Stimulated activated CD4-positive, alpha-beta T cell treated with anti-CD3 and anti-CD28 coated beads, Interleukin-1b, Interleukin-23, amount 100 ng/mL, for 1 hour (primary cell): ENCODE measurements around the gene REC8.
"Not testable (repeated sequence)": the region's sequence is repeated elsewhere in the genome, so short reads cannot be mapped to it uniquely, and the experiment has no call there.

ENCODE experiments used
- DNase-seq, 2 donors: peaks; one replicate each; pipeline ENCODE4 v3.0.0-alpha.2; 2020; ENCODE audit warnings: low read depth in 2 of 2

REC8 gene

DNA sequence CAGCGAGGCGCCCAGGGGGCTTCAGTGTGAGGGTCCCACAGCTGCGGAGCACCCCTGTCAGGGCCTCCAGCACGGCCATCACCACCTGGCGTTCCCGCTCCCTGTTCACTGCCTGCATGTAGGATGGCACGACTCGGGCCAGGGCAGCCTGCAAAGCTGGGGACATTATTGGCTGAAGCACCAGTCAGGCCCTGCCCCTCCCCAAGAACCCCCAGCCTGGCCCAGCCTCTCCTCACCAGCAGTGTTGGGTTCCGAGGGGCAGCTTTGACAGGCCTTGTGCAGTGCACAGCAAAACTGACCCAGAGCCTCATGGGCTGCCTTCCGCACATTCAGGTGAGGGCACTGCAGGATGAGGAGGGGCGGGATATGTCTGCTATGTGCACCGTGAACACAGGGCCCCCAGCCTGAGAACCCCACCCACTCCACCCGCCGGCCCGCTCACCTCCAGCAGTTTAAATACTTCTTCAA is 11.2 kb downstream of the REC8 start:
- no peak for DNase-seq

DNA sequence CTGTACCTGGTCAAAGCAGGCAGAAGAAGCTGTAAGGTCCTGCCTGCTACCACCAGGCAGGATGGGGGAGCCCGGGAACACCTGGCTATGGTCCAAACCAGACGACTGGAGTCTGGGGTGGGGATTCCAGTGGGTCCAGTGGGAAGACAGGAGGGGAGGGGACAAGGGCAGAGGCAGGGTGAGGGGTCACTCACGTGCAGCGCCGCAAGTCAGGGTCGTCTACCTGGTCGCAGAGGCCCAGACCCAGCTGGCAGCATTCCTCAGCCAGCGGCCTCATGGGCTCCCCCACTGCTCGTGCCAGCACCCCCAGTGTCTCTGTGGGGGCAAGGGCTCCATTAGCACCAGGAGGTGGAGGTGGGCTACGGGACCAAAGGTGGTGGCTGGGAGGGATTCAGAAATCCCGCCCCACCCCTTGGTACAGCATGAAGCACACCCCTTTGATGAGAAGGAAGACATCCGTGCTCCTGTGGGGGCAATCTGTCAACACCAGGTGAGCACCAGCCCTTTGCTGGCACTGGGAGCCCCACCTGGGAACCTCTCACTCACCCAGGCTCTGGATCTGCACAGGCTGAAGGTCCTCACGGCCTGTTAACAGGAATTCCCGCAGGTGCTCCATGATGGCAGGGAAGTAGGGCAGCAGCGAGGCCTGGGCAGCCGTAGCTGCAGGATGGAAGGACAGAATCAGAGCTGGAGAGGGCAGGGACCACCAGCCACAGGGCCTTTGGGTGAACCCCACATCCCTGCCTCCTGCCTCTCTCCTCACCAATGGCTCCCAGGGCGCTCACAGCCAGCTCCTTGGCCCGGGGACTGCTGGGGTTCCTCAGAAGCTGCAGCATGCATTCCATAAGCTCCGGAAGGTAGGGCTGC is 12.5 kb downstream of the REC8 start:
- DNase-seq = no peak

DNA sequence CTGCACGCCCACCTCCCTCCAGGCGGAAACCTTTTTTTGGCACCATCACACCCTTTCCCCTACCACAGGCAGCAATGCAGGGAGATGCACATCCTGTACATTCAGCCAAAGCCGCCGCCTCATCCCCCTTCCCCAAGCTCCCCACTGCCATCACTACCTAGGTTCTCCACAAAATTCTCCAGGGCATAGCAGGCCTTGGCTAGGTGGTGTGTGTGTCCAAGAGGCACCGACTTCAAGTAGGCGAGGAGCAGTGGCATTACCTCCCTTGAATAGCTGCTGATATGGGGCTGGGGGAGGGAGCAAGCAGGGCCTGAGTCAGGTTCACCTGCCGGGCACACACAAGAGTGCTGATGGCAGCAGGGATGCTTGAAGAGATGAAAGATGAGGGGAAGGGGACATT is 13.1 kb downstream of the REC8 start:
- DNase-seq = no peak

DNA sequence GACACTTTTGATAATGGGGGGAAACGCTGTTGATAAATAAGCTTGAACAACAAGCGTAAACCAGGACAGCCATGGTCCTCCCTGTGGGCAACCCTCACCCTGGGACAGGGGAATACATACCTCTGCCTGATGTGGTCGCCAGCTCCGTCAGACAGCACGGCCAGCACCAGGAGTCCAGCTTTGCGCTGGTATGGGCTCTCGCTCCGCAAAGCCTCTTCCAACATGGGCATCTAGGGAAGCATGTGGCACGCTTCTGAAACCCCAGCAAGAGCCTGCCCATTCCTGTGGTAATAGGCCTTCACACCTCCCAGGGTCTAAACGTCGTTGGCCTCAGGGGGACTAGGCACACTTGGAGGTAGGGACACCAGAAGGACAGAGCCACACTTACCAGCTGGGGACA is 13.9 kb downstream of the REC8 start:
- no peak for DNase-seq

DNA sequence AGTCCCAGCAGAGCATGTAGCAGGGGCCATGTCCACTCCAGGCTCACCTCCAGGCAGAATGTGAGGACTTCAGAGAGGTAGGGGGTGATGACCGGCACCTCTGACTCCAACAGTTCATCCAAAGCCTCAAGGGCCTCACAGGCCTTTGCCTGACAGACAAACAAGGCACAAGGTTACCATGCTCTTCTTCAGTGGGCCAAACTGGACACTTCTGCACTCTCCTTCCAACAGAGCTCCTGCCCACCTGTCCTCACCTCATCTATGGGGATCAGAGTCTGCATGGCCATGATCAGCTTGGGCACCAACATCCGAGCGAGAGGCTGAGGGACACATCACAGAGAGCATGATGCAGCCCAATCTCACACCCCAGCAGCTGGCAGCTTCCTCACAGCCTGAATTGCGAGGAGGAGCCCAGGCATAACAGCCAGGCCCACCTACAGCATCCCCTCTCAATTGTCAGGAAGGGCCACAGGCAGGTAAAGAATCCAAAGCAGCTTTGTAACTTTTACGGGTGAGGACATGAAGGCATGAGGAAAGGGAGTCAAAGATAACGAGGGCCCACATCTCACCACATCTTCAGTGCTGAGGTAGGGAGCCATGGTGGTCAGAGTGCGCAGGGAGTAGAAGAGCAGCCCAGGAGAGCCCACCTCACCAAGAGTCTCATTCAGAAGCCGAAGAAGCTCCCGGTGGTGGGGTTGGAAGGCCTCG is 15.1 kb downstream of the REC8 start:
- DNase-seq = no peak

DNA sequence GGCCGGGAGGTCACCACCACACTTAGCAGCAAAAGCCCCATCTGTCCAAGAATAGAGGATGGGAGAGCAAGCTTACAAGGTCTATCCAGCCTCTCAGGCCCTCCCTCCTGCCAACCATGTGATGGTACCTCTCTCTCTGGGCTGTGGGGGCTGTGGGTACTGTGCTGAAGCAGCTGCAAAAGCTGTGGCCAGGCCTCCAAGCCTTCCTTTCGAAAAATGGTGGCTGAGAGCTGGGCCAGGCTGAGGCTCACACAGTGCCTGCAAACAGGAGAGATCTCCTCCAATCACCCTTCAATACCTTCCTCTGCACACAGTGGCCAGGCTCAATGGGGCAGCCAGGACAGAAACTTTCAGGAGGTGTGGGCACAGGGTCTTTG is 15.6 kb downstream of the REC8 start:
- no peak for DNase-seq

DNA sequence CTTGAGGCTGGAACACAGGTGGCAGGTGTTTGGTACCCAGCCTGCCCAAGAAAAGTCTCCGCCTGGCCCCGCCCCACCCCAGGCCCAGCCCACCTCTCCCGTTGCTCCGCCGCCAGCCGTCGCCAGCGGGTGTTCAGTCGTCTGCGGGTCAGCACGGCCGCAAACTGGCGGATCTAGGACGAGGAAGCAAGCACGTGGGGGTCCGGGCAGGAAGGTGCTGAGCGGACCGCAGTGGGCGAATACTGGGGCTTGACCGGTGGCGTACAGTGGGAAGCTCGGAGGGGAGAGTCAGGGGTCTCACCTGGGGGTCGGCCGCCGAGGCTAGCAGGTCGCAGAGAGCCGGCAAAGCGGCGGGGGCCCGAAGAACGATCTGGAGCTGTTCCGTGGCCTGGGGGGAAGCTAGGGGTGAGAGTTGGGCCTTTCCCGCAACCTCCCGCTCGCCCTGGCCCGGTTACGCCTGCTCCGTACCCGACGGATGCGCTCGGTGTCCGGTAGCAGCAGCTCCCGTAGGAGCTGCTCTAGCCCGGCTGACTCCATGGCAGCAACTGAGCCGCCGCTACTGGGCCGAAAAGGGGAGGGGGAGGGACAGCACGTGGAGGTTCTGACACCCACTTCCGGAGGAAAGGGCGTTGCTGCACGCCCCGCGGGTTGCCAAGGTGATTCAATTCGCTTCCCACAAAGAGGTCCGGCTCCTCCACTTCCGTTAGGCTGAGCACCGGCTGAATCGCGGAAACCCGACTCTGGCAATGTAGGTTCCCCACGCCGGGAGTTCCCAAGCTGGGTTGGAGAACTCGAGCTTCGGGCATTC is 16.6 kb downstream of the REC8 start, which contains the start of gene IPO4:
Gene IPO4 (minus strand): TSS at position 566 of the 808 bp plus-strand sequence. CDS start 29 bp downstream, at position 537.
- peak; percentile 82 to 87 for DNase-seq

DNA sequence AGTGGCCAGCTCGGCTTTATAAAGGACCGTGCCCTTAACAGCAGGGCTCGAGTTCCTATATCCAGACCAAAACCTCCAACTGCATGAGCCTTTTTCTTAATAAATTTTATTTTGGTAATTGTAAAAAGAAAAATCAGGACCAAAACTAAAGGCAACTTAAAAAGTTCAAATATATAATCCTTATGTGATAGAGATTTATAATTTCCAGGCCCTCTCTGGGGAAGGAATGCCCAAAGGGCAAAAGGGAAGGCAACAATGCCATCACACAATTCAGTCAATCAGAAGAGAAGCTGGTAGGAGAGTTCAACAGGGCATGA is 17.1 kb downstream of the REC8 start:
- no peak for DNase-seq

DNA sequence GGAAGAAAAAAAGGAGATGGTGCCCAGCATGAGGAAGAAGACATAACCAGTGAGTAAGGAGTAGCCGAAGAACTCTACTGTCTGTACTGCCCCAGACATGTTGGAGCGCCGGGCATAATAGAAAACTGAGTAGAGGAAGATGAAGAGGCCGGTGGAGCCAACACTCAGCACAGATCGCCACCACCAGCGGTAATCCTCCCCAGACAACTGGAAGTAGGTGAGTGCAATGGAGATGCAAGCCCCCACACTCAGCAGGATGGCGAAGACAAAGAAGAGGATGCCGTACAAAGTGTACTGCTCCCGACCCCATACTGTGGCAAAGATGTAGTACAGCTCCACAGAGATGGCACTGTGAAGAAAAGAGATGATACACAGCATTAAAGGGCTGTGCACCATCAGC is 17.6 kb downstream of the REC8 start:
- no peak for DNase-seq

DNA sequence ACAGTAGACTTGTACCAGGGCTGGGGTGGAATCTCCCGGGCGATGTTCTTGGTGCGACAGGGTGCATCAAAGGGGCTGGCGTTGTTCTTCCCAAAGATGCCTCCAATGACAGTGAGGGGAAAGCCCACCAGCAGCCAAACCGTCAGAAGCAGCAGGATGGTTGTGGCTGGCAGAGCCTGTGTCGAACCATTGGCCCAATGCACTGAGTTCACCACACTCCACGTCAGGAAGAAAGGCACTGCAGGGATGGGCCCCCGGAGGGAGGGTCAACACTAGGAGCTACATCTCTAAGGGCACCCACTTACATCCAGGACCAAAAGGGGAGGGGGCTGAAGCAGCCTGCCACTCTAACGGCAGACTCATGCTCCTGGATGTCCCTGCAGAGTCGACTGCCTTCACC is 18.5 kb downstream of the REC8 start:
- DNase-seq = no peak

DNA sequence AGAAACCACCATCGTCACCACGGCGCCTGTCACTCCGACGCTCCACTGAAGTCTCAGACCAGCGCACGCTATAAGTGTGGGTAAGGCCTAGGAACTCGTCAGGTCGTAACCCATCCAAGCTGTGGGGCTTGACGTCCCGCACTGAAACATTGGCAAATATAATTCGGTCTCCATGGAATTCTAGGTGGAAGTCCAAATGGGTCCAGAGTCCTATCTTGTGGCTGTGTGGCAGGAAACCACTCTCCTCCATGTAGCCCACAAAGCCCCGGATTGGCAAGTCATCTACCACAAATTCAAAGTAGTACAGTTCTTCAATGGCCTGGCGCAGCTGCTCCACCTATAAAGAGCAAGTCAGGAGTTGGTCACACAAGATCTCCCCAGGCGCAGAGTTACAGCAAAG is 21.1 kb downstream of the REC8 start:
- DNase-seq = no peak

DNA sequence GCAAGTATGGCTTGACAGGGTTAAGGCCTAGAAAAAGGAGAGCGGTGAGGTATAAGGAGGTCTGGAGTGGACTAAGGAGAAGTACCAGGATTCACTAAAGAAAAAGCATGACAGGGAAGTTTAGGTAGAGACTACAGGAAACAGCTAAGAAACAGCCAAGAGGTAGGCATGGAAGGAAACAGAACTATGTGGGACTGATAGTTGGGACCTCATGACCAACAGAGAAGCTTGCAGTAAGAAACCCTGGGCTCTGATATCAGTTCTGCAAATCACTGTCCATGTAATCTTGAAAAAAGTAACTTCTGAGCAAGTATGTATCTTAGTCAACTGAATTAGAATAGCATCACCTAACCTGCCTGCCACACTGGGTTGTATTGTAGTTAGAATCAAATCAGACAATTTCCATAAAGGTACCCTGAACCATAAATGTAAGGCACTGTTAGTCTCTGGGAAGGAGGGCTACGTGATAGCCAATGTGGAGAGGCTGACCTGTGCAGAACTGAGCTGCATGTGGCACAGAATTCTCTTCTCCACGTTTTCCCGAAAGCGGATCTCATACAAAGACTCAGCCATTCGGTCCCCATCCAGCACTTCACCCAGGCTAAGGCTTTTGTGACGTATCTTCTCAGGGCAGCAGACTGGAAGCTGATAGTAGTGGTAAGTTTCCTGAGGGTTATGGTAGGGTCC is 22.4 kb downstream of the REC8 start:
- no peak for DNase-seq

DNA sequence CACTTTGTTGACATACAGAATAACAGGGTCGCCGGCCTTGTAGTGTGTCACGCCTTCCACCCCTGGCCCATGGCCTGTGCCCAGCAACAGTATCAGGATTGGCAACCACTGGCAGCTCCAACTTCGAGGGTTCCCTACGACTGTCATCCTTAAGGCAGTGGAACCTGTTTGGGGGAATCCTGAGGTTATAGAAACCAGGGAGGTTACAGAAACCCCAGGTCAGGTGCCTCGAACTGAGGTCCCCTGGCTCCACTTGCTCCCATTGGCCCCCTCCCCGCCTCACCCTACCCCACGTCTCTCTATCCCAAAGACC is 22.9 kb downstream of the REC8 start:
- DNase-seq = no peak

DNA sequence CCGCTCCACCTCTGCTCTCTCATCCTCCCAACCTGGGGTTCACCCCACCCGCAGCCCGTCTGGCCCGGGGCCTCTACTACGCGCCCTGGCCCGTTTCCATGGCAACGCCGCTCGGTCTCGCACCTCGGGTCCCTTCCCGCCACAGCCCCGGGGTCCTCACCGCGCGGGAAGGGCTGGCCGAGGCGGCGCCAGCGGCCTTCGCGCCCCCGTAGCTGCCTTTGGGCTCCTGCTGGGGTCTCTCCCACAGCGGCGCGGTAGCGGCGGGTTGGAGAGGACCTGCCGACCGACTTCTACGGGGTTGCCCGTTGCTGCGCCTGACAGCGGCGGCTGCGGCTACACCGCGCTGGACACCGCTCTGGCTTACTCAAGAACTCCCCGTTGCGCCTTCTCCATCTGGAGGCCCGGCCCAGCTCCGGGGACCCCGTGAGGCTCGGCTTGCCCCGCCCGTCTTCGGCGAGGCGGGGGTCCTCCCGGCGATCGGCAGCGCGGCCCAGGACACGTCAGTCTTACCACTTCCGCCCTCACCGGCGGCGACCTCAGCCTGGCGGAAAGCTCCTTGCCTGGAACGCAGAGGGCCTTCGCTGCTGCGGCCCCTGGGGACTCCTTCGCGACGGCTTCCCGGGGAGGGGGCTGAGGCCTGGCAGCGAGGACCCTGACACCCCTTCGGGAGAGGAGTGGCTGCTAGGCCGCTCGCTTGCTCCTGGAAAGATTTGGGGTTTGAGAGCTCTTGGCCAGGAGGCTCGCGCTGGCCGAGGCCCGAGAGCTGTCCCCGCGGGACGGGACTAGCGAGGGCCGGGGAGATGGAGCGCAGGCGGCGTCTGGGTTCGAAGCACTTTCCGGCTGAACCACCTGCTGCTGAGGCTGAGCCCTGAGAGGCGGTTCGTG is 23.5 kb downstream of the REC8 start, which contains the start of gene TM9SF1:
Gene TM9SF1 (minus strand): TSS at position 256 of the 885 bp plus-strand sequence. CDS start 422 bp downstream, outside the sequence.
- peak; percentile 68 for DNase-seq

DNA sequence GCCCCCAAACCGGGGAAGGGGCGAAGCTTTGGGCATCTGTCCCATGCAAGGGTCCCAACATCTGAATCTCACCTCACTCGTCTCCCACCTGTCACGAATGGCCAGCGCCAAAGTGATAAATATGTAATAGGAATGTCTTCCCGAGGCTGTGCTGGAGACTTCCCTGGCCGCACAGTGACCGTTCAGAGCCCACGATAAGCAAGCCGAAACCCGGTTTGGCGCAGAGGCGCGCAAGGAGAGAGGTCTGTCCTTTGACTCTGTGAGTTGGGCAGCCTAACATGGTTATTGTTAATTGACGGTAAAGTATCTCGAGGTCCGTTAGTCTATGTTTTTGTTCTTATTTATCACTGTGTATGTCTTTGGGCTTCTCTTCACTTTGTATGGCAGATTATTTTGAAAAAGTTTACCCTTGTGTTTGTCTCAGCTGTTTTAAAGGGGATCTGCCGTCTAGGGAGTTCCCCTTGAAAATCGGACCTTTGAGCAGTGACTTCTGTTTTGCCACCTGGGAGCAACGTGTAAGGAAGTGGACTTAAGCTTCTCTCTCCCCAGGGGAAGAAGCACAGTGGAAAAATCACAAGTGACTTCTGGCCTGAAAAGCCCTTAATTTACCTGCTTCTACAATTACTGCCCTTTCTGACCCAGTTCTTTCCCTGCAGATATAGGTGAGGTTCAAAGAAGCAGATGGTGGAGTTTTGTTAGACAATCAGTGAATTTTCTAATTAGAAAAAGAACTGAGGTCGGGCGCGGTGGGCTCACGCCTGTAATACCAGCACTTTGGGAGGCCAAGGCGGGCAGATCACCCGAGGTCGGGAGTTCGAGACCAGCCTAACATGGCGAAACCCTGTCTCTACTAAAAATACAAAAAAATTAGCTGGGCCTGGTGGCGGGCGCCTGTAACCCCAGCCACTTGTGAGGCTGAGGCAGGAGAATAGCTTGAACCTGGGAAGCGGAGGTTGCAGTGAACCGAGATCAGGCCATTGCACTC is 24.5 kb downstream of the REC8 start:
- DNase-seq = no peak

DNA sequence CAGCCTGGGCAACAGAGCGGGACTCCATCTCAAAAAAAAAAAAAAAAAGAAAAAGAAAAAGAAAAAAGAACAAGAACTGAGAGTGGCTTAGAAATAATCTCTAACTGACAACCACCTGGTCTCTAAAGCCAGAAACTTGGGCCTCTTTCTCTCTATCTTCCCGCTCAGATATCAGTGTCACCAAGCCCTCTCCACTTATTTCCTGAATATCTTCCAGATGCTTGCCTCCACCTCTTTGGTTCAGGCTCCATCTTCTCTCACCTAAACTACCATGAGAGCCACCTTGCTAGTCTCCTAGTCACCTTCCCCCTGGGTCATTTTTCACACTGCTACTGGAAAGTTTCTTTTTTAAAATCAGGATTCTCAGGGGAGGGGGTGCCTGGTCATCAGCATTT is 25.2 kb downstream of the REC8 start:
- no peak for DNase-seq

DNA sequence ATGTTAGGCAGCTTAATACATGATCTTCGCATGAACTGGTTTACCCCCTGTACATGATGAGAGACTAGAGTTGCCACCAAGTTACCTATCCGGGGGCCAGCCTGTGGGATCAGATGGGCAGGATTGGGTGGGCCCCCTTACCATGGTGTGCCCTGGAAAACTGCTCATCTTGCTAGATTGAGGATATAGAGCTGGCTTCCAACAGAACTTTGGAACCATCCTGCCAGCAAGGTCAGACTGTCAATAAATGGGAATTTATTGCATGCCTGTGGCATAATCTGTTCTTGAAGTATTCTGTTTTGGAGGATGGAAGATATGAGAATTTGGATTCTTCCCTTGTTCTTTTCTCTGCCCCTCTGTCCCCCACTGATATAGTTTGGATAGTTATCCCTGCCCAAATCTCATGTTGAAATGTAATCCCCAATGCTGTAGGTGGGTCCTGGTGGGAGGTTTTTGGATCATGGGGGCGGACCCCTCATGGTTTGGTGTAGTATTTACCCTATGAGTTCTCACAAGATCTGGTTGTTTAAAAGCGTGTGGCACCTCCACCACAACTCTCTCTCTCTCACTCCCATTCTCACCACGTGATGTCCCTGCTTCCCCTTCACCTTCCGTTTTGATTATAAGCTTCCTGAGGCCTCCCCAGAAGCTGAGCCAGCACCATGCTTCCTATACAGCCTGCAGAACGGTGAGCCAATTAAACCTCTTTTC is 27.1 kb downstream of the REC8 start:
- no peak for DNase-seq

DNA sequence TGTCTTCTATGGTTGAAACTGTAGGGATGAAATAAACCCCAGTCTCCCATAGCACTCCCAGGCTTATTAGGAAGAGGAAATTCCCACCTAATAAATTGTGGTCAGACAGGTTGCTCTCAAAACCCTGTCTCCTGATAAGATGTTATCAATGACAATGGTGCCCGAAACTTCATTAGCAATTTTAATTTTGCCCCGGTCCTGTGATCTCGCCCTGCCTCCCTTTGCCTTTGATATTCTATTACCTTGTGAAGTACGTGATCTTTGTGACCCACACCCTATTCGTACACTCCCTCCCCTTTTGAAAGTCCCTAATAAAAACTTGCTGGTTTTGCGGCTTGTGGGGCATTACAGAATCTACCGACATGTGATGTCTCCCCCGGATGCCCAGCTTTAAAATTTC is 30.7 kb downstream of the REC8 start:
- DNase-seq = not testable (repeated sequence)
